Stomach (tissue), 4 donors: ENCODE measurements around the gene DBP.

ENCODE experiments used
- CTCF ChIP-seq, 7 experiments: fragments of 450-650 bp in 4 of 7; fragments of 200-600 bp in 3 of 7; sonication (generic) in 3 of 7; IDR thresholded peaks; one replicate each; pipeline ENCODE4 v1.5.1; 2016 to 2019; ENCODE audit warnings: antibody characterized with exemption in 7 of 7, control low read depth in 2 of 7, mild to moderate bottlenecking in 1 of 7
- EP300 ChIP-seq: sonication (generic); formaldehyde crosslinking; IDR thresholded peaks from one replicate; pipeline ENCODE4 v1.6.1; 2017; ENCODE audit warnings: antibody characterized with exemption
- POLR2AphosphoS5 ChIP-seq, 3 donors: sonication (generic); formaldehyde crosslinking; IDR thresholded peaks; one replicate each; pipeline ENCODE4 v1.6.1; 2016; ENCODE audit warnings: antibody characterized with exemption in 3 of 3

GRCh38 chr19:48683349-48683748, 46.2 kb upstream of the DBP start:
- TF ChIP-seq CTCF (IDR thresholded peaks at IDR 0.05), result no peak
- TF ChIP-seq POLR2AphosphoS5 (IDR thresholded peaks at IDR 0.05), result no peak
- TF ChIP-seq EP300, result no peak
